ENCODE data around the gene RFX2.
"Not testable (repeated sequence)": the region's sequence is repeated elsewhere in the genome, so short reads cannot be mapped to it uniquely, and the experiment has no call there.

The RFX2 gene

DNA sequence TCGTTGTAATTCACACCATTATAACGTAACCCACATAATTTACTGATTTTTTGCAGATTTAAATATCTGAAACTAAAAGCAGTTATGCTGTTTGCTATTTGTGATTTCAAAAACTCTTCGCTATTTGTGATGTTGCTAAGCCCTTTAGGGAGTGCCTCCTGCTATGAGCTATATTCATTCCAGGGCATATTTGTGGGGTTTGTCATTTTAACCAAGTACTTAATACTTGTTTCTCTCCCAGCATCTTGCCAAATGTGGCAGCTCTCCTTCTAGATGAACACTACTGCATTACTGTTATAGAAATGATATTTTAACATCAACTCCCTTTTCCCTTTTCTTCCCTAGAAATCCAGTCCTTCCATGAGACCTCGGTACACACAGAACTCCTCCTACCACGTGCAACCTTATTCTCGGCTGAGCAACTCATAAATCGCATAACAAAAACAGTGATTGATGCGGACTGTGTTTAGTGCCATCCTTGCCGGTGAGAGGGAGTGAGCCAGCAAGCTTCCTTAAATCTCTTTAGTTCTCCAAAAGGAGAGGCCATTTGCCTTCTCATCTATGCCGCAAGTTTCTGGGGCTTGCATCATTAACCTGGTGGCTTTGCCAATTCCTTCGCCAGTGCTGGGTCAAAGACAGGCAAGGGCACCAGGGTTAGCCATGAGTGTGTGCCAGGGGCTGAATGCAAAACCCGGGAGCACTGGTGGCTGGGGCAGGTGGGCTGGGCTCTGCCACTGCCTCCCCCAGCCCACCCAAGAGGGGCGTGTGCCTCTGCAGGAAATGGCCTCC, 33.4 kb downstream of the RFX2 start:
- no peaks in the 10 kb centered on the region for H3K27me3 ChIP-seq
- peak overlapping the region; percentile 55 for H3K27ac ChIP-seq
- H3K9me3 ChIP-seq = no peaks in the 10 kb centered on the region
- no peak overlapping the region for H3K4me3 ChIP-seq (ENCODE audit: low read depth in 1 of 2, low read length in 1 of 2)
- no peaks in the 10 kb centered on the region for H3K36me3 ChIP-seq
- H3K4me1 ChIP-seq (ENCODE audit: control insufficient read depth in 1 of 2, insufficient read depth in 1 of 2, low read depth in 1 of 2, low read length in 1 of 2) = peaks cover 12 to 13% of the 10 kb centered on the region in 2 experiments
- TF ChIP-seq, protein P1, sequence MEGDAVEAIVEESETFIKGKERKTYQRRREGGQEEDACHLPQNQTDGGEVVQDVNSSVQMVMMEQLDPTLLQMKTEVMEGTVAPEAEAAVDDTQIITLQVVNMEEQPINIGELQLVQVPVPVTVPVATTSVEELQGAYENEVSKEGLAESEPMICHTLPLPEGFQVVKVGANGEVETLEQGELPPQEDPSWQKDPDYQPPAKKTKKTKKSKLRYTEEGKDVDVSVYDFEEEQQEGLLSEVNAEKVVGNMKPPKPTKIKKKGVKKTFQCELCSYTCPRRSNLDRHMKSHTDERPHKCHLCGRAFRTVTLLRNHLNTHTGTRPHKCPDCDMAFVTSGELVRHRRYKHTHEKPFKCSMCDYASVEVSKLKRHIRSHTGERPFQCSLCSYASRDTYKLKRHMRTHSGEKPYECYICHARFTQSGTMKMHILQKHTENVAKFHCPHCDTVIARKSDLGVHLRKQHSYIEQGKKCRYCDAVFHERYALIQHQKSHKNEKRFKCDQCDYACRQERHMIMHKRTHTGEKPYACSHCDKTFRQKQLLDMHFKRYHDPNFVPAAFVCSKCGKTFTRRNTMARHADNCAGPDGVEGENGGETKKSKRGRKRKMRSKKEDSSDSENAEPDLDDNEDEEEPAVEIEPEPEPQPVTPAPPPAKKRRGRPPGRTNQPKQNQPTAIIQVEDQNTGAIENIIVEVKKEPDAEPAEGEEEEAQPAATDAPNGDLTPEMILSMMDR (IDR thresholded peaks at IDR 0.05) = no peak

DNA sequence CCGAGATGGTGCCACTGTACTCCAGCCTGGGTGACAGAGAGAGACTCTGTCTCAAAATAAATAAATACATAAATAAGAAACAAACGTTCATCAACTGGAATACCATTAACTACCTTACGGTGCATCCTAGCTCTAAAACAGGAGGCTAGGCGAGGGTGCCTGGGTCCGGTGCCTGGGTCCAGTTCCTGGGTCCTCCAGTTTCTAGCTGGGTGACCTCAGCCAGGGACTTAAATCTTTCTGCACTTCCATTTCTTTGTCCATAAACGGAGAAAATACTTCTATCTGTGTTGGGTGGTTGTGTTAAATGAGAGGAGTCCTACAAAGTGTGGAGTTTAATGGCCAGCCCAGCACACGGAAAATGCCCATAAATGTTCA, 34.0 kb downstream of the RFX2 start:
- Histone ChIP-seq H3K9me3 (no peaks in the 10 kb centered on the region), H3K4me3 (ENCODE audit: low read depth in 1 of 2, low read length in 1 of 2) (no peak overlapping the region), H3K36me3 (no peaks in the 10 kb centered on the region), H3K27me3 (no peaks in the 10 kb centered on the region), H3K27ac (peak overlapping the region; percentile 55), H3K4me1 (ENCODE audit: control insufficient read depth in 1 of 2, insufficient read depth in 1 of 2, low read depth in 1 of 2, low read length in 1 of 2) (peaks cover 12 to 13% of the 10 kb centered on the region in 2 experiments)
- TF ChIP-seq, protein P1 (IDR thresholded peaks at IDR 0.05) = no peak

- Histone ChIP-seq H3K4me3 (ENCODE audit: low read depth in 1 of 2, low read length in 1 of 2) (no peak overlapping the region), H3K27ac (no peak overlapping the region), H3K36me3 (no peaks in the 10 kb centered on the region), H3K9me3 (no peaks in the 10 kb centered on the region), H3K4me1 (ENCODE audit: control insufficient read depth in 1 of 2, insufficient read depth in 1 of 2, low read depth in 1 of 2, low read length in 1 of 2) (peaks cover 13 to 17% of the 10 kb centered on the region in 2 experiments), H3K27me3 (no peaks in the 10 kb centered on the region)
- TF ChIP-seq, protein P1 (IDR thresholded peaks at IDR 0.05) = no peak
Observed at GRCh38 chr19:6074709-6075403, 35.4 kb downstream of the RFX2 start.

DNA sequence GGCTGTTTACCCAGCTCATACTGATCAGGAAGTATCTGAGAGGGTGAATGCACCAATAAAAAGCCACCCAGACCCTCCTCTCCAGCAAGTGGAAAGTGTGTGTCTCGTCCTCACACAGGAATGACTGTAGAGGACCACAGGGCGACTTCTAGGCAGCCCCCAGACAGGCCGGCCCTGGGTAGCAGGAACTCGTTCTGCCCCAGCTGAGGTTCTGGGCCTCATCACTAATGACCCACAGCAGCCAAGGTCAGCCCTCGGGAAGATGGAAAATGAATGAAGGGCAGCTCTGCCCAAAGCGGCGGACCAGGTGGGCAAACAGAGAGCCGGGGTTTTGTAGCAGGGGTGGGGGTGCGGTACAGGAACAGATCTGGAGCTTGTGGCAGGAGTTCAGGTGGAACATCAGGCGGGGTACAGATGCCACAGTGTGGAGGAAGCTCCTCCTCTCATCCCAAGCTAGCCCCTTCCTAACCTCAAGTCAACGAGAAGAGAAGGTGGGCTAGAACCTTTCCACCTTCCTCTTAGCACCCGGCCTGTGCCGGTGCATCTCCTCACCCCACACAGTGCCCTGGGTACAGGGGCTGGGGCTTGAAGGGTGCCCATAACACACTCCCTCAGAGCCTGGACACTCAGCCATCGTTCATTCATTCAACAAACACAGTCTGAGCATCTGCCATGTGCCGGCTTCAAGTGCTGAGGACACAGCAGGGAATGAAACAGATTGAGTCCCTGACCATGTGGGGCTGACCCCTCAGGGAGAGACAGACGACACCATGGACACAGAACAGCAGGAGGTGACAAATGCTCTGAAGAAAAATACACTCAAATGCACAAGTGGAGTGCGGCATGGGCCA, 36.2 kb downstream of the RFX2 start:
- no peak overlapping the region for H3K4me3 ChIP-seq (ENCODE audit: low read depth in 1 of 2, low read length in 1 of 2)
- H3K36me3 ChIP-seq = no peaks in the 10 kb centered on the region
- no peak overlapping the region for H3K27ac ChIP-seq
- no peaks in the 10 kb centered on the region for H3K9me3 ChIP-seq
- H3K4me1 ChIP-seq (ENCODE audit: control insufficient read depth in 1 of 2, insufficient read depth in 1 of 2, low read depth in 1 of 2, low read length in 1 of 2) = peaks cover 13 to 17% of the 10 kb centered on the region in 2 experiments
- no peaks in the 10 kb centered on the region for H3K27me3 ChIP-seq
- TF ChIP-seq, protein P1 (IDR thresholded peaks at IDR 0.05) = no peak

DNA sequence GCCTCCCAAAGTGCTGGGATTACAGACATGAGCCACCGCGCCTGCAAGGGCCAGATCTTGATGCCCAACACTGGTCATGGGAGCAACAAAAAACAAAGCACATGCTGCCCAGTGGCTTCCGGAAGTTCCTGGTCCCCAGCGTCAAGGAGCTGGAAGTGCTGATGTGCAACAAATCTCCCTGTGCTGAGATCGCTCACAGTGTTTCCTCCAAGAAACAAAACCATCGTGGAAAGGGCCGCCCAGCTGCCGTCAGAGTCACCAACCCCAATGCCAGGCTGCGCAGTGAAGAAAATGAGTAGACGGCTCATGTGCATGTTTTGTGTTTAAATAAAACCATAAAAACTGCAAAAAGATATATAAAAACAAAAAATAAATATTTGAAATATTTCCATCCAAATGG, 37.1 kb downstream of the RFX2 start:
- peaks cover 16 to 21% of the 10 kb centered on the region in 2 experiments for H3K4me1 ChIP-seq (ENCODE audit: control insufficient read depth in 1 of 2, insufficient read depth in 1 of 2, low read depth in 1 of 2, low read length in 1 of 2)
- not testable (repeated sequence) for H3K27ac ChIP-seq; H3K9me3 ChIP-seq; H3K4me3 ChIP-seq (ENCODE audit: low read depth in 1 of 2, low read length in 1 of 2); H3K36me3 ChIP-seq; H3K27me3 ChIP-seq
